Suprapubic skin (tissue), 4 donors: Measurements from ENCODE around the gene SPTLC3. TPM values are rescaled to one million over a fixed set of nuclear protein-coding genes. Genes with fewer than 3 reads are reported as not detected.

Source experiments
- DNase-seq, 2 donors: peaks; one replicate each; pipeline ENCODE4 v3.0.0-alpha.2; 2019; ENCODE audit warnings: low spot score in 2 of 2
- H3K27ac ChIP-seq: fragments of 200-600 bp; sonication (generic); one replicate; pipeline ENCODE4 v1.5.1; 2019
- H3K27me3 ChIP-seq: fragments of 200-600 bp; sonication (generic); one replicate; pipeline ENCODE4 v1.5.1; 2019
- H3K36me3 ChIP-seq: fragments of 200-600 bp; sonication (generic); one replicate; pipeline ENCODE4 v1.5.1; 2019
- H3K4me1 ChIP-seq: fragments of 200-600 bp; sonication (generic); one replicate; pipeline ENCODE4 v1.5.1; 2019
- H3K4me3 ChIP-seq: fragments of 200-600 bp; sonication (generic); one replicate; pipeline ENCODE4 v1.5.1; 2019; ENCODE audit warnings: mild to moderate bottlenecking
- H3K9me3 ChIP-seq: fragments of 200-600 bp; sonication (generic); one replicate; pipeline ENCODE4 v1.5.1; 2019
- CTCF ChIP-seq, 2 donors: fragments of 200-600 bp in 1 of 2; fragments of 450-650 bp in 1 of 2; sonication (generic) in 1 of 2; IDR thresholded peaks; one replicate each; pipeline ENCODE4 v1.5.1; 2016 to 2019; ENCODE audit warnings: antibody characterized with exemption in 2 of 2, mild to moderate bottlenecking in 1 of 2, moderate library complexity in 1 of 2
- EP300 ChIP-seq: sonication (generic); formaldehyde crosslinking; IDR thresholded peaks from one replicate; pipeline ENCODE4 v1.6.1; 2017; ENCODE audit warnings: antibody characterized with exemption
- POLR2A ChIP-seq, 2 donors: fragments of 450-650 bp; IDR thresholded peaks; one replicate each; pipeline ENCODE4 v1.6.1; 2017; ENCODE audit warnings: antibody characterized with exemption in 2 of 2, mild to moderate bottlenecking in 2 of 2, moderate library complexity in 2 of 2
- POLR2AphosphoS5 ChIP-seq, 3 donors: sonication (generic); formaldehyde crosslinking; IDR thresholded peaks; one replicate each; pipeline ENCODE4 v1.6.1; 2017; ENCODE audit warnings: antibody characterized with exemption in 3 of 3
- WGBS: methylation state at CpG from one replicate; pipeline ENCODE4 v1.1.5; 2018; 5-methylcytosine and 5-hydroxymethylcytosine counted together
- total RNA-seq, 4 donors: library from RNA; depleted of rRNA; stranded (reverse); fragments of >200 nt; gene quantifications; one replicate each; pipeline ENCODE4 v1.1.0, GENCODE V29; 2016

SPTLC3 gene
- total RNA-seq, 4 donors from 2014 or later, result 54.1 to 83.0 (median 64.7) TPM

GRCh38 chr20:13025181-13025580 lies 16.4 kb downstream of the SPTLC3 start:
- DNase-seq, result no peak
- H3K27me3 ChIP-seq, result no peaks in the 10 kb centered on the region
- no peaks in the 10 kb centered on the region for H3K9me3 ChIP-seq
- no peak overlapping the region for H3K27ac ChIP-seq
- H3K36me3 ChIP-seq, result no peaks in the 10 kb centered on the region
- H3K4me3 ChIP-seq, result no peak overlapping the region
- 73% methylated on average over 1 of the region's 1 CpG for WGBS
- TF ChIP-seq POLR2AphosphoS5 (IDR thresholded peaks at IDR 0.05) (no peak), CTCF (IDR thresholded peaks at IDR 0.05) (no peak)
- peaks cover 33% of the 10 kb centered on the region for H3K4me1 ChIP-seq

GRCh38 chr20:13028001-13028400 lies 19.2 kb downstream of the SPTLC3 start:
- no peaks in the 10 kb centered on the region for H3K27me3 ChIP-seq
- H3K4me1 ChIP-seq, result peaks cover 38% of the 10 kb centered on the region
- H3K4me3 ChIP-seq, result no peak overlapping the region
- 44% methylated on average over 4 of the region's 4 CpGs for WGBS
- TF ChIP-seq CTCF (IDR thresholded peaks at IDR 0.05) (no peak), POLR2A (IDR thresholded peaks at IDR 0.05) (no peak), POLR2AphosphoS5 (IDR thresholded peaks at IDR 0.05) (peak in 1 of 3 donors; percentile 24)
- H3K27ac ChIP-seq, result peak overlapping the region; percentile 64
- H3K9me3 ChIP-seq, result no peaks in the 10 kb centered on the region
- DNase-seq, result no peak
- no peaks in the 10 kb centered on the region for H3K36me3 ChIP-seq

GRCh38 chr20:13028673-13029072 lies 19.9 kb downstream of the SPTLC3 start:
- TF ChIP-seq CTCF (IDR thresholded peaks at IDR 0.05) (no peak), POLR2A (IDR thresholded peaks at IDR 0.05) (no peak), EP300 (no peak), POLR2AphosphoS5 (IDR thresholded peaks at IDR 0.05) (no peak)

GRCh38 chr20:13029687-13030375 lies 21.1 kb downstream of the SPTLC3 start:
- H3K9me3 ChIP-seq, result no peaks in the 10 kb centered on the region
- H3K36me3 ChIP-seq, result no peaks in the 10 kb centered on the region
- TF ChIP-seq CTCF (IDR thresholded peaks at IDR 0.05), result no peak
- TF ChIP-seq POLR2AphosphoS5 (IDR thresholded peaks at IDR 0.05), result peak in 1 of 3 donors; percentile 75
- DNase-seq, result peak in 1 of 2 donors; percentile 68
- 24% methylated on average over 3 of the region's 3 CpGs for WGBS
- H3K4me3 ChIP-seq, result no peak overlapping the region
- peak overlapping the region; percentile 64 for H3K27ac ChIP-seq
- H3K27me3 ChIP-seq, result no peaks in the 10 kb centered on the region
- H3K4me1 ChIP-seq, result peaks cover 38% of the 10 kb centered on the region

More at GRCh38 chr20:13028673-13029072, 19.9 kb downstream of the SPTLC3 start:
- H3K9me3 ChIP-seq, result no peaks in the 10 kb centered on the region
- H3K4me3 ChIP-seq, result no peak overlapping the region
- no peak for DNase-seq
- H3K4me1 ChIP-seq, result peaks cover 38% of the 10 kb centered on the region
- H3K27me3 ChIP-seq, result no peaks in the 10 kb centered on the region
- no peaks in the 10 kb centered on the region for H3K36me3 ChIP-seq
- 45% methylated on average over 3 of the region's 3 CpGs for WGBS
- peak overlapping the region; percentile 64 for H3K27ac ChIP-seq

- Histone ChIP-seq H3K9me3 (no peaks in the 10 kb centered on the region), H3K36me3 (no peaks in the 10 kb centered on the region)
- WGBS, result 95% methylated on average over 4 of the region's 4 CpGs
These were observed 23.0 kb downstream of the SPTLC3 start for GRCh38 chr20:13031751-13032150.

More at GRCh38 chr20:13031751-13032150, 23.0 kb downstream of the SPTLC3 start:
- H3K4me3 ChIP-seq, result no peak overlapping the region
- no peak for DNase-seq
- no peak overlapping the region for H3K27ac ChIP-seq
- no peaks in the 10 kb centered on the region for H3K27me3 ChIP-seq
- TF ChIP-seq CTCF (IDR thresholded peaks at IDR 0.05) (no peak), EP300 (no peak), POLR2A (IDR thresholded peaks at IDR 0.05) (no peak), POLR2AphosphoS5 (IDR thresholded peaks at IDR 0.05) (no peak)
- H3K4me1 ChIP-seq, result peaks cover 34% of the 10 kb centered on the region
